Amniotic stem cell (primary cell): ENCODE data around the gene DGUOK.
"Not testable (repeated sequence)": the region's sequence is repeated elsewhere in the genome, so short reads cannot be mapped to it uniquely, and the experiment has no call there.

Experiments
- DNase-seq: peaks from one replicate; lab custom pipeline; 2025; lab: John Stamatoyannopoulos, UW

Gene DGUOK

DNA sequence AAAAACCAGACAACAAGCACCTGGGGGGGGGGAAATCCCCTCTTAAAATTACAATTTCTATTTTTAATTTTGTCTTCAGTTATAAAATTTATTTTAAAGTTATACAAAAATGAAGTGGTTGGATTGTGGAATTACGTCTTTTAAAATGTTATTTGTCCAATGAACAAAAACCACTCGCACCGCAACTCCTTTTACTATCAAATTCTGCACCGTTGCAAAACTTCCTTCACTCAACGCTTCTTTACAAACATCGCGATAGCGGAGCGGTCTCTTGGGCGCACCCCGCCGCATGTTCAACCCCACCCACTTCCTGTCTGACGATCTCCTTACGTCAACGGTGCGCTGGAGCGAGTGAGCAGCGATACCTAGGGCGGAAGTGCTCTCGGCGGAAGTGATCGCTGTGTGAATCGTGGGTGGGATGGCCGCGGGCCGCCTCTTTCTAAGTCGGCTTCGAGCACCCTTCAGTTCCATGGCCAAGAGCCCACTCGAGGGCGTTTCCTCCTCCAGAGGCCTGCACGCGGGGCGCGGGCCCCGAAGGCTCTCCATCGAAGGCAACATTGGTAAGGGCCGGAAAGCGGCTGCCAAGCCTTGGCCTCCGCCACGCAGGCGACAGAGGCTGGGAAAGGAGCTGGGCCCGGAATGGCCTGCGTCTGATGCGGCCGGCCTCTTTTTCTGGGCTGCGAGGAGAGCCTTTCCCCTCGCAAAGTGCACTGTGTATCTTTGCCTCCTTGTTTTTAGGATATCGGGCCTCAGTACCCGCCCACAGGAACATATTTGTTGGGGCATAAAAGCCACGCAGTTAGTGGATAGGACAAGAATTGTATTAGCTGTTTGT lies at the start of gene DGUOK:
TSS of gene DGUOK (plus strand) at position 388 of the 835 bp plus-strand sequence. CDS start at position 419, 31 bp downstream.
- DNase-seq, result peak; percentile 99

DNA sequence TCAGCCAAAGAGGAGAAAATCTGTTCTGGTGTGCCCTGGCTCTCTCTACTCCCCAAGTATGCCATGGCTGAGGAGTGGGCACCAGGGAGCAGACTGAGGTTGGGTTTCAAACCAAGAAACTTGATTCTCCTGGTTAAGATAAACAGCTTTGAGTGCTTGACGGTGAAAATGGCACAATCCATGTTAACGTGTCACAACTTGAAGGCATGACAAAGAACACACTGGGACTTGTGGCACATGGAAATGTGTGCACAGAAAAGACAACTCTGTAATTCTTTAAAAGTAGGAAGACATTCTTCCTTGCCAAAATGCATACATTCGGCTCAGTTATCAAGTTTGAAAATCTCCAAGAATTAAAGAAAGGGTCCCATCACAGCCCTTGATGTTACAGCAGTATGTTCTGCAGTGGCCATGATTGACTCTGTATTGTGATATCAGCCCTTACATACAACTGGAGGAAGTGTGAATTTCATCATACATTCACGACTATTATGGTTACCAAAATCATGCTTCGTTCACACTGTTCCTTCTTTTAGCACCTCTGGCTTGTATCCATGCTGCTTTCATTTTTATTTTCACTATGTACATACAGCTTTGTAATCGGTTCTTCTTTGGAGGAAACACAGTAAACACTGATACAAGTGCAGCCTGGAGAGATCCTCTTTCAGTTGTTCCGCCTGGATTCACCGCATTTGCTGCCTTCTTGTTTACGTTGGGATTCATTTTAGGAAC lies 49.4 kb upstream of the DGUOK start:
- DNase-seq, result no peak

DNA sequence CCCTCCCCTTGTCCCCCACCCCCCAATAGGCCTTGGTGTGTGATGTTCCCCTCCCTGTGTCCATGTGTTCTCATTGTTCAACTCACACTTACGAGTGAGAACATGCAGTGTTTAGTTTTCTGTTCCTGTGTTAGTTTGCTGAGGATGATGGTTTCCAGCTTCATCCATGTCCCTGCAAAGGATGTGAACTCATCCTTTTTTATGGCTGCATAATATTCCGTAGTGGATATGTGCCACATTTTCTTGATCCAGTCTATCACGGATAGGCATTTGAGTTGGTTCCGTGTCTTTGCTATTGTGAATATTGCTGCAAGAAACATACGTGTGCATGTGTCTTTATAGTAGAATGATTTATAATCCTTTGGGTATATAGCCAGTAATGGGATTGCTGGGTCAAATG lies 48.7 kb upstream of the DGUOK start:
- not testable (repeated sequence) for DNase-seq

DNA sequence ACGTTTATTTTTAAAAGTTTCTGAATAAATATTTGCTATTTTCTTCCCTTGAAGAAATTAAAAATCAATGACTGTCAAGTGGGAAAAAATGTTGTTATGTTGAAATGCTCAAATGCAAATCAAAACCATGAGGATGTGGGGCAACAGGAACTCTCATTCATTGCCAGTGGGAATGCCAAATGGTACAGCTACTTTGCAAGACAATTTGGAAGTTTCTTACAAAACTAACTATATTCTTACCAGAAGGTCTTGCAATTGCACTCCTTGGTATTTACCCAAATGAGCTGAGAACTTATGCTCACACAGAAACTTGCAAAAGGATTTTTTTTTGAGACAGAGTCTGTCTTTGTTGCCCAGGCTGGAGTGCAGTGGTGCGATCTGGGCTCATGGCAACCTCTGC lies 41.3 kb upstream of the DGUOK start:
- DNase-seq, result no peak

DNA sequence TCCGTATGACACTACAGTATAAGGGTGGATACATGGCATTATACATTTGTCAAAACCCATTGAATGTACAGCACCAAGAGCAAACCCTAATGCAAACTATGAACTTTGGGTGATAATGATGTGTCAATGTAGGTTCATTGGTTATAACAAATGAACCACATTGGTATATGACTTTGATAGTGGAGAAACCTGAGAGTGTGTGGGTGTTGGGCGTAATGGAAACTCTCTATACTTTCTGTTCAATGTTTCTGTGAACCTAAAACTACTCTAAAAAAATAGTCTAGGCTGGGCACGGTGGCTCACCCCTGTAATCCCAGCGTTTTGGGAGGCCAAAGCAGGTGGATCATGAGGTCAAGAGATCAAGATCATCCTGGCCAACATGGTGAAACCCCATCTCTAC lies 40.3 kb upstream of the DGUOK start:
- no peak for DNase-seq

DNA sequence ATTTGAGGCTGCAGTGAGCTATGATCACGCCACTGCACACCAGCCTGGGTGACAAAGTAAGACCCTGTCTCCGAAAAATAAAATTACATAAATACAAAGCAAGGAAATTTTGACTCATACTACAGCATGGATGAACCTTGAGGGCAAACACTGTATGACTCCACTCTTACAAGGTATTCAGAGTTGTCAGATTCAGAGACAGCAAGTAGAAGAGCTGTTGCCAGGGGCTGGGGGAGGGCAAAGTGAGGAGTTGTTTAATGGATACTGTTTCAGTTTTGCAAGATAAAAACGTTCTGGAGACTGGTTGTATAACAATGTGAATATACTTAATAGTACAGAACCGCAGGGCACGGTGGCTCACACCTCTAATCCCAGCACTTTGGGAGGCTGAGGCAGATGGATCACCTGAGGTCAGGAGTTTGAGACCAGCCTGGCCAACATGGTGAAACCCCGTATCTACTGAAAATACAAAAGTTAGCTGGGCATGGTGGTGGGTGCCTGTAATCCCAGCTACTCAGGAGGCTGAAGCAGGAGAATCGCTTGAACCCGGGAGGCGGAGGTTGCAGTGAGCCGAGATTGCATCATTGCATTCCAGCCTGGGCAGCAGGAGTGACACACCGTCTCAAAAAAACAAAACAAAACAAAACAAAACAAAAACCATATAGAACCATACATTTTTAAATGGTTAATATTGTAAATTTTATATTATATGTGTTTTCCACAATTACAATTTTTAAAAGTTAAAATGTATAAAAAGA lies 38.9 kb upstream of the DGUOK start:
- DNase-seq, result not testable (repeated sequence)

DNA sequence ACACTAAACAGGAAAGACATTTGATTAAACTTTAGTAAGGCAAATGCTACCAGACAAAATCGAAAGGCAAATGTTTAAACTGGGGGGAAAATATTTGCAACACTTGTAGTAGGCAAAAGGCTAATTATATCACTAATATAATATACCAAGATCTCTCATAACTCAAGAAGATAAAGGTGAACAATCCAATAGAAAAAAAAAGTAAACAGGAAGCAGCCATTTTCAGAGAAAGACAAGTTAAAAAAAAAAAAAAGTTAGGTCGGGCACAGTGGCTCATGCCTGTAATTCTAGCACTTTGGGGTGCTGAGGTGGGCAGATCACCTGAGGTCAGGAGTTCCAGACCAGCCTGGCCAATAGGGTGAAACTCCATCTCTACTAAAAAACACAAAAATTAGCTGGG lies 38.3 kb upstream of the DGUOK start:
- no peak for DNase-seq

DNA sequence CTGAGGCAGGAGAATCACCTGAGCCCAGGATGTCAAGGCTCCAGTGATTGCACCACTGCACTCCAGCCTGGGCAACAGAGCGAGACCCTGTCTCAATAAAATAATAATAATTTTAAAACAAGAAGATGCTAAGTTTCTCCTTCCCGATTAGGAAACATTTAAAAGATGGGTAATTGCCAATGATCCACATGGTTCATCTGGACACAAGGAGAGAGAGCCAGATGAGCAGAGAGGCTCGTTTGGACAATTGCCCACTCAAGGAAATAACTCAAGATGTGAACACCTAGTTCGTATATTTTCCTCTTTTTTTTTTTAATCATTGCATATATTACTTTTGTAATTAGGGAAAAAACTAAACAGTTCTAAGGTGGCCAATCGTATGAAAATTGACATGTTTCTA lies 37.5 kb upstream of the DGUOK start:
- DNase-seq, result no peak

DNA sequence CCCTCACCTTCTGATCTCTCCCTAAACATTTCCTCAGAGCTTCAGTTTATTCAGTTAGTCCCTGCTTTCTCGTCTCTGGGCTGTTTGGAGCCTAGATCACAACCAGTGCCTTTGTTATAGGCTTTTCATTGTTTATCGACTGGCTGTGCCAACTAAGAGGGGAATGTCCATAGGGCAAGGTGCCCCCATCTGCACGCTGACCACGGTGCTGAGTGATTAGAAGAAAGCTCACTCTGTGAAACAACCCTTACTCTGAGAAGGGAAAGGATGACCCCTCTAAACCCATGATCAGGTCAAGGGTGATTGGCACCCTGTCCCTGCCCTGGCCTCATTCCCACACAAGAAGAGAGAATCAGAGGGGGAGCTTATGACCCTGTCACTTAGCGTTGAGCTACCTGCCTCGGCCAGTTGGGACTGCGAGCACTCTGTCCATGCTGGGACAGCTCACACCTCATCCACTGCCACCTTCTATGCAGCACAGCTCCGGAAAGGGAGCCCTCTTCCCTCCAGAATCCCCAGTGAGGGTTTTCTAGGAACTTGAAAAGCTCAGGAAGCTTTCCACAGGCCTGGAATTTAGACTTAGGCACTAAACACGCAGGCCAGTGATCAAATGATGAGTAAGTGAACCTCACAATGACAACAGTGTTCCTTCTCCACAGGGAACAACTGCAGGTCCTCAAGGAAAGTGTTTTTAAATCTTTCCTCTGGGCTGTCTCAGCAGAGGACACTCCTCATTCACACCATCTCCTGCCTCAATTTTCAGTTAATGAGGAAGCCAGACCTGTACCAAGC lies 36.2 kb upstream of the DGUOK start:
- no peak for DNase-seq

DNA sequence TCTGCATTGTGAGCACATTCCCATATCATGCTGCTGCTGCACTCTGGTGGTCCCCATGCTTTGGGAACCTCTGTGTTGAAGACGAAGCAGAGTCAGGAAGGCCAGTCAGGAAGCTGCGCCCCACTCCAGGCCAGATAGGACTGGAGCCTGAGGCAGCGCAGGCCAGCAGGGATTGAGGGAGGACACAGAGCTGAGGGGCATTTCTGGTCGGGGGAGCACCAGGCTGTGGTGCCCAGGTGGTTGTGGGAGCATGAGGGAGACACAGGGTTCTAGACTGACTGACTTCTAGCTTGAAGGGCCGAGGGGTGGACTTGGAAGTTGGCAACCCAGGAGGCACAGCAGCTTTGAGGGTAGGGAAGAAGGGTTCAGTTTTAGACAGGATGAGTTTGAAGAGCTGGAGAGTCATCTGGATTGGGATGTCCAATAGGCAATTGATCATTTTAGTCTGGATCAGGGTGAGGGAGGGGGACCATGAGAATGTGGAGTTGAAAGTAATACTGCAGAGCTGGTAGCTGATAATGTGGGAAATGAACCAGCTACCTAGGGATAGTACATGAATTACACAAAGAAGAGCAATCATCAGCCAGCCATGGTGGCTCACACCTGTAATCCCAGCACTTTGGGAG lies 35.3 kb upstream of the DGUOK start:
- DNase-seq, result no peak

DNA sequence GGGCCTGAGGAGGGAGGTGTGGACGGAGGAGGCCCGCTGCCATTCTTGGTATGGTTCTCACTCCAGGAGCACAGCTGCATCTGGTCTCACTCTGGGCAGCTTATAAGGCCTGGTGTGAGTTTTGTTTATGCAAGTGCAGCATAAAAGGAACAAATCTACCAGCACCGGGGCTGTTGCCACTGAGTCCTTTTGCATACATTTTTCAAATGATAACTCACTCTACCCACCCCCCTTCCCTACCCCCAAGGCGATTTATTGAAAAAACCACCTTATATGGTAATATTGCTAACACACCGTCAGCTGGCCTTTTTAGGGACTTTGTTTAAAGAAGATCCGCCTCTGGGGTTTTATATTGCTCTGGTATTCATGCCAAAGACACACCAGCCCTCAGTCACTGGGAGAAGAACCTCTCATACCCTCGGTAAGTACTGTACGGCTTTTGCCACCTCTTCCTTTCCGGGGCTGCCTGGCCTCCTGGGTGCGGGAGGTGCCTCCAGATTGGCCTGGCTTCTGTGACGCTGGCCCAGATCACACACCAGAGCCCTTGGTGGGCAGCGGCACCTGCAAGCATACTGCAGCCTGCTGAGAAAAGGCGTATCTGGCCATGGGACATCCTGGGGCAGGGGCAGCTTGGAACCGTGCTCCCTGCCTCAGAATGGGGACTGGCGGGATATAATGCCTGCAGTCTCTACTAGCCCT lies 33.9 kb upstream of the DGUOK start, which contains the start of gene ACTG2:
TSS of gene ACTG2 (plus strand) at position 378 of the 699 bp plus-strand sequence. CDS start 8,304 bp downstream, outside the sequence.
- no peak for DNase-seq

DNA sequence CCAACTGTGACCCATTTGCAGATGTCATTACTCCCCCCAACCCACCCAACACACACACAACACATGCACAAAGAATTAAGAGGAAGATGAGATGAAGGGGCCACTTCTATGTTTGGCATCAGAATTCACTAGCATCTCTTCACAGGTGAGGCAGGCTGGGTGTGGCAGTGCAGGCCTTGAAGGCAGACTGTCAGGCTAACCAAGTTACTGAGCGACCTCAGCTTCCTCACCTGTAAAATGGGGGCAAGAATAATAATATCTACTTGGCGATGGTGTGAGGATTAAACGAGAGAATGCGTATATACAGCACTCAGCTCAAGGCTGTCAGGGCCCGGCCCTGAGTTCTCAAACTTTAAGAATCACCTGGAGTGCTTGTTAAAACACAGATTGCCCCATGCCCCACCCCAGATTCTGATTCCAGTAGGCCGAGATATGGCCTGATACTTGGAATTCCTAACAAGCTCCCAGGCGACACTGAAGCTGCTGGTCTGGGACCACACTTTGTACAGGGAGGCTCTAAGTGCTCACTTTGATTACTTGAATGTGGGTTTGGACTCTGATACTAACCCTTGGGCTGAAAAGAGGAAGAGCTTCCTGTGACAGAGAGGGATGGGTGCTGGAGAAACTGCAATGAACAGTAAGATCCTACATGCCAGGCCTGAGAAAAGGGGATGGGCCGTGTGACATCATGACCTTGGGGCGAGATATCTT lies 32.8 kb upstream of the DGUOK start:
- no peak for DNase-seq

DNA sequence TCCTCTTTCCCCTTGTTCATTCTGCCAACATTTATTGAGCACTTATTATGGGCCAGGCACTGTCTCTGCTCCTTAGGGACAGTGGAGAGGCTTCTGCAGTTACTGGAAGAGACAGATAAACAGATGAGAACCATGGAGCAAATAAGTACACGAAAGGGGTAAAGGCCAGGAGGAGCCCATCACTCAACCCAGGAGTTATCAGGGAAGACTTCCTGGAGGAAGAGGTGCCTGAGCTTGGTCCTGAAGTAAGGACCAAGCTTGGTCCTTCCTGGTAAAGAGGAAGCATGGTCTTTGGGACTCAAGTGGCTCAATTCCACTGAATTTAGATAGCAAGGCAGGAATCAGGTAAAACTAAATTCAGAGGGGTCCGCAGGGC lies 32.2 kb upstream of the DGUOK start:
- DNase-seq, result no peak

DNA sequence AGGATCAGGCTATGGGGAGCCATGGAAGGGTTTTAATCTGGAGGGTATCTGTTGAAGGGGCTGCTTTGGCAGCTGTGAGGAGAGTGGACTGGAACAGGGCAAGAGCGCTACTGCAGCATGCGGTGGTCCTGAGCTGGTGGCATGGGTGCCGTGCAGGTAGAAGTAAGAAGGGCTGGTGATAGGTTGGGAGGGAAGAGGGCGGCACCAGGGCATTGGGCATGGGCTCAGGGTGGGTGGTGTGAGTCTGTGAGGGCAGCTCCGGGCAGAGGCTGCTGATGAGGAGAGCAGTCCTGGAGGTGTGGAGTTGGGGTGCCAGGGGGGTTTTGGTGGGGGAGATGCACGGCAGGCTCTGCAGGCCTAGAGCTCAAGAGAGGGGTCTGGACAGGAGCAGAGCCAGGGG lies 31.8 kb upstream of the DGUOK start:
- DNase-seq, result no peak

DNA sequence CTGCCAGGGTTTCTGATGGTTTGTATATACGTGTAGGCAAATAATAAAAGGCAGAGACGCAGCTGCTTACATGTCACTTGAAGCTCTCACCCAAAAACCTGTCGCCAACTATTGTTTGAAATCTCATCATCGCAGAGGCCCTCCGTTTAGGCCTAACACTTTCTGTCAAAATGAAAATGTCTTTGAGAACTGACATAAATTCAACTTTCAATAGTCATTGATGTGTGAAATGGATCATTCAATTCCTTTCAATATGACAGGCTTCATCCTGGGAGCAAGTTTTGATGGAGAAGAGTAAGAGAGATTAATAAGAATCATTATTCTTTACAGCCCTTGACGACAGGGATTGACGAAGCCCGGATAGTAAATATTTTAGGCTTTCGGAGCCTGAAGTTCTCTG lies 31.2 kb upstream of the DGUOK start:
- no peak for DNase-seq

DNA sequence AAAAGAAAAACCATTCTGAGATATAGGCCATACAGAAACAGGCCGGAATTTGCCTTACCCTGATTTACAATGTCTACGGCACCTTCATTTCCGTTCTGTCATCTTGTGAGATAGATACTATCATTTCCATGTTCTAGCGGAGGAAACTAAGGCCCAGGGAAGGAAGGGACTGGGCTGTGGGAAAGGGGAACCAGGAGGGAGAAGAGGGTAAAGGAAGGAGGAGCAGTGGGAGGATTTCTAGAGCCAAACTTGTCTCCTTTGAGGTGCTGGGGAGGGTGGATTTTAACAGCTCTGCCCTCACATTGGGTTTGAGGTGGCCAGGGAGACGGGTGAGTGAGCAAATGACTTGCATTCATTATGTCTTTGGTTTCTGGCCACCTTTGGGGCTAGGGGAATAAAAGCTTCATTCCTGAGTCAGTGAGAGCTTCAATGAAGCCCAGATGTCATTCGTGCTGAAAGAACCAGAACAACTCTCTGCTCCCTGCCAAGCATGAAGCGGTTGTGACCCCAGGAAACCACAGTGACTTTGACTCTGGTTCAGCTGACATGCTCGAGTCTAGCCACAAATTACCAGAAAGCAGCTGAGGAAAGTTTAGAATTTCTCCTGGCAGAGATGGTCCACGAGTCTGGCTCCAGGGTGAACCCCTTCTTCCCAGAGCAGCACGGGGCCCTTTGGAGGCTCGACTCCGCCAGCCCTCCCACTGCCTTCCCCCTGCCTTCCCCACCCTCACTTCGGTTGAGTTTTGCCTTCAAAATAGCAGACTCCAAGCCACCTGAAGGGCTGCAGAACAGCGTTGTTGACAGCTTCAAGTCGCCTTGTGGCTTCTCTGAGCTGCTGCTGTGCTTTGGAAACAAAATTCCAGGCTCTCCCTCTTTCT lies 30.1 kb upstream of the DGUOK start:
- peak; percentile 40 for DNase-seq

DNA sequence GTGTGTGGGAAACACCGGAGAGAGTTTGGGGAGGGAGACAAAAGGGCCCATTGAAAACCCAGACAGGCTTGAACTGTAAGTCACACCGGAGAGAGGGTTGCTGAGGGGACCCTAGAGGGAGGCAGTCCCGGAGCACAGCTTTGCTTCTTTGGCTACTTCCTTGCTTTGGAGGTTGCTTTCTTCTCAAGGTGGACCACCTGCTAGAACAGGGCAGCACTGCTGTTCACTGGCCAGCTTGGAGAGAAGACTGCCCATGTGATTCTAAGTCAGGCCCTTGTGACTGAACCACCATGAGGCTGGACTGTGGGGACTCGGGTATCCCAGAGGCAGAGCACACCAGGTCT lies 29.5 kb upstream of the DGUOK start:
- no peak for DNase-seq

DNA sequence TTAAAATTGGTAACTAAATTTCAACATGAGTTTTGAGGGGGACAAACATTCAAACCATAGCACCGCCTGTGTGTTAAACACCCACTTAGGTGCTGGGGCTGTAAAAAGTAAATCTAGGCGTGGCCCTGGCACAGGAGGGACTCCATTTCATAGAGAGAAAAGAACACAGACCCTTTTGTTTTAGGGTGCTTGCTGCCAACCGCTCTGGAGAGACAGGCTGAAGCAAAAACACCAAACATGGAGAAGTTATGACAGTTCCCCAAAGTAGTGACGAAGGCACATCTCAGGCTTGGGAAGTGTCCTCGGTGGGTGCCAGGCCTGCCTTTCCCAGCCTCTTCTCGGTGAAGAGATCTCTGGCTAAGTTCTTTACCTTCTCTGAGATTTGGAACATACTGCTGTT lies 28.7 kb upstream of the DGUOK start:
- DNase-seq, result no peak

DNA sequence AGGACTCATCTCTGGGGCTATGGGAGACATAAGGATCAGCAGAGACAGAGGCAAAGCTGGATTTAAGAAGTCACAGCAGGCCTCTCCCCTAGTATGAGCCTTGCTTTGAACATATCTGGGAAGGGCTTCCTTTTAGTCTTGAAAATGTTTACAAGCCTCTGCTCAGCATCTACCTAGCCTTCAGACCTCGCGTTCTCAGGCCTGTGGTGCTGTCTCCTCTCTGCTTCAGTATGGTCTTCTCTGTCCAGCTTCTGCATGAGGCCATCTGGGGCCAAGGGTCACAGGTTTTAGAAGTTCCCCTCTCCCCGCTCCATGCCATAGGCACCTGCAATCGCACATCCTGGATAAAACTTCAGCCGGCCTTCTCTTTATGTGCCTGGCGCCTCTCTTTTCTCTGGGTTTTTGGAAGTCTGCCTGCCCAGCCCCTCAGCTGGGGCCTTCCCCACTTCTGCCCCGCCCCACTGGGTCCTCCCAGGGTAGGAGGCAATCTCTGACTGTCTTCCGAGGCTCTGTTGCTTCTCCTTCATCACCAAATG lies 26.8 kb upstream of the DGUOK start:
- DNase-seq, result no peak
